ENCODE measurements around the gene UBE3D.

- no peak for TF ChIP-seq CTCF (IDR thresholded peaks at IDR 0.05; ENCODE audit: insufficient read depth, low read depth, low read length)
- no peak for TF ChIP-seq EZH2 (IDR thresholded peaks at IDR 0.05; ENCODE audit: insufficient read depth, low read length)
Measured at GRCh38 chr6:83072726-83073125, 7.1 kb upstream of the UBE3D start.
